ENCODE data around the gene WASHC2C. TPM values are rescaled to one million over a fixed set of nuclear protein-coding genes. Genes with fewer than 3 reads are reported as not detected.
"Not testable (repeated sequence)": the region's sequence is repeated elsewhere in the genome, so short reads cannot be mapped to it uniquely, and the experiment has no call there.

The WASHC2C gene
- total RNA-seq, 1 donor from 2014 or later: 51.8 TPM

GRCh38 chr10:45811075-45811474 lies 84.0 kb downstream of the WASHC2C start:
- no peak for TF ChIP-seq CTCF (IDR thresholded peaks at IDR 0.05; ENCODE audit: unreplicated experiment)
- H3K27ac Mint-ChIP-seq: no peak overlapping the region
- H3K36me3 Mint-ChIP-seq (ENCODE audit: insufficient read depth): no peaks in the 10 kb centered on the region
- DNase-seq (ENCODE audit: low spot score, unreplicated experiment): no peak
- peaks cover 7% of the 10 kb centered on the region for H3K4me1 Mint-ChIP-seq (ENCODE audit: low read depth)
- no peak overlapping the region for H3K4me3 Mint-ChIP-seq (ENCODE audit: low read depth)
- no peaks in the 10 kb centered on the region for H3K27me3 Mint-ChIP-seq
- H3K9me3 Mint-ChIP-seq (ENCODE audit: low read depth): no peaks in the 10 kb centered on the region

GRCh38 chr10:45812959-45813358 lies 85.9 kb downstream of the WASHC2C start:
- H3K9me3 Mint-ChIP-seq (ENCODE audit: low read depth); H3K27me3 Mint-ChIP-seq; H3K4me1 Mint-ChIP-seq (ENCODE audit: low read depth); H3K27ac Mint-ChIP-seq; H3K4me3 Mint-ChIP-seq (ENCODE audit: low read depth); H3K36me3 Mint-ChIP-seq (ENCODE audit: insufficient read depth); DNase-seq (ENCODE audit: low spot score, unreplicated experiment): not testable (repeated sequence)

GRCh38 chr10:45814146-45814545 lies 87.1 kb downstream of the WASHC2C start:
- H3K27ac Mint-ChIP-seq: peak overlapping the region; percentile 20

GRCh38 chr10:45817130-45817859 lies 90.2 kb downstream of the WASHC2C start:
- no peaks in the 10 kb centered on the region for H3K27me3 Mint-ChIP-seq

More at GRCh38 chr10:45814146-45814545, 87.1 kb downstream of the WASHC2C start:
- not testable (repeated sequence) for H3K36me3 Mint-ChIP-seq (ENCODE audit: insufficient read depth); H3K9me3 Mint-ChIP-seq (ENCODE audit: low read depth); H3K4me1 Mint-ChIP-seq (ENCODE audit: low read depth); H3K4me3 Mint-ChIP-seq (ENCODE audit: low read depth); DNase-seq (ENCODE audit: low spot score, unreplicated experiment); H3K27me3 Mint-ChIP-seq

GRCh38 chr10:45817912-45818311 lies 90.8 kb downstream of the WASHC2C start:
- no peaks in the 10 kb centered on the region for H3K4me1 Mint-ChIP-seq (ENCODE audit: low read depth)
- no peaks in the 10 kb centered on the region for H3K36me3 Mint-ChIP-seq (ENCODE audit: insufficient read depth)
- no peak for DNase-seq (ENCODE audit: low spot score, unreplicated experiment)
- peaks cover 2% of the 10 kb centered on the region for H3K9me3 Mint-ChIP-seq (ENCODE audit: low read depth)
- no peaks in the 10 kb centered on the region for H3K27me3 Mint-ChIP-seq
- H3K4me3 Mint-ChIP-seq (ENCODE audit: low read depth): no peak overlapping the region
- TF ChIP-seq CTCF (IDR thresholded peaks at IDR 0.05; ENCODE audit: unreplicated experiment): no peak
- H3K27ac Mint-ChIP-seq: no peak overlapping the region

More at GRCh38 chr10:45817130-45817859, 90.2 kb downstream of the WASHC2C start:
- Mint-ChIP-seq H3K9me3 (ENCODE audit: low read depth) (peaks cover 2% of the 10 kb centered on the region), H3K4me1 (ENCODE audit: low read depth) (no peaks in the 10 kb centered on the region), H3K36me3 (ENCODE audit: insufficient read depth) (no peaks in the 10 kb centered on the region), H3K4me3 (ENCODE audit: low read depth) (no peak overlapping the region), H3K27ac (no peak overlapping the region)
- no peak for DNase-seq (ENCODE audit: low spot score, unreplicated experiment)
- TF ChIP-seq CTCF (IDR thresholded peaks at IDR 0.05; ENCODE audit: unreplicated experiment): no peak

- H3K27ac Mint-ChIP-seq: peak overlapping the region; percentile 76
These were observed 92.5 kb downstream of the WASHC2C start for GRCh38 chr10:45819552-45819951.

GRCh38 chr10:45820107-45820830 lies 93.2 kb downstream of the WASHC2C start:
- not testable (repeated sequence) for H3K36me3 Mint-ChIP-seq (ENCODE audit: insufficient read depth); DNase-seq (ENCODE audit: low spot score, unreplicated experiment); H3K4me1 Mint-ChIP-seq (ENCODE audit: low read depth); H3K9me3 Mint-ChIP-seq (ENCODE audit: low read depth); H3K4me3 Mint-ChIP-seq (ENCODE audit: low read depth); H3K27me3 Mint-ChIP-seq; H3K27ac Mint-ChIP-seq

More at GRCh38 chr10:45819552-45819951, 92.5 kb downstream of the WASHC2C start:
- no peak overlapping the region for H3K4me3 Mint-ChIP-seq (ENCODE audit: low read depth)
- no peak for DNase-seq (ENCODE audit: low spot score, unreplicated experiment)
- no peaks in the 10 kb centered on the region for H3K4me1 Mint-ChIP-seq (ENCODE audit: low read depth)
- H3K36me3 Mint-ChIP-seq (ENCODE audit: insufficient read depth): no peaks in the 10 kb centered on the region
- H3K27me3 Mint-ChIP-seq: no peaks in the 10 kb centered on the region
- H3K9me3 Mint-ChIP-seq (ENCODE audit: low read depth): peaks cover 2% of the 10 kb centered on the region
- no peak for TF ChIP-seq CTCF (IDR thresholded peaks at IDR 0.05; ENCODE audit: unreplicated experiment)

- H3K9me3 Mint-ChIP-seq (ENCODE audit: low read depth); H3K4me3 Mint-ChIP-seq (ENCODE audit: low read depth); DNase-seq (ENCODE audit: low spot score, unreplicated experiment); H3K27me3 Mint-ChIP-seq; H3K4me1 Mint-ChIP-seq (ENCODE audit: low read depth); H3K36me3 Mint-ChIP-seq (ENCODE audit: insufficient read depth); H3K27ac Mint-ChIP-seq: not testable (repeated sequence)
These were observed 95.9 kb downstream of the WASHC2C start for GRCh38 chr10:45822918-45823317.

Data from progenitor cell of endocrine pancreas (in vitro differentiated cells).